OCI-LY1 (cell line): ENCODE data around the gene RNF166.

ENCODE experiments used
- H2AFZ ChIP-seq: fragments of 200-600 bp; sonication (generic), shearing (Covaris generic); 2 replicates; pipeline ENCODE4 v1.6.0; 2014; ENCODE audit warnings: antibody characterized with exemption, mild to moderate bottlenecking, low read length
- H3F3A ChIP-seq: fragments of 200-600 bp; sonication (generic), shearing (Covaris generic); 2 replicates; pipeline ENCODE4 v1.6.0; 2014; ENCODE audit warnings: mild to moderate bottlenecking, antibody characterized with exemption, low read length, moderate library complexity; ENCODE audit not compliant: insufficient read depth
- H3K27ac ChIP-seq: fragments of 200-600 bp; sonication (generic); 2 replicates; pipeline ENCODE4 v1.5.1; 2014; ENCODE audit warnings: low read length, mixed run types, mild to moderate bottlenecking, low read depth; ENCODE audit not compliant: poor library complexity, severe bottlenecking
- H3K27me3 ChIP-seq: fragments of 200-600 bp; sonication (generic); 2 replicates; pipeline ENCODE4 v1.6.0; 2014; ENCODE audit warnings: antibody characterized with exemption, mild to moderate bottlenecking, low read length, moderate library complexity; ENCODE audit not compliant: insufficient read depth
- H3K36me3 ChIP-seq: fragments of 200-600 bp; sonication (generic); 2 replicates; pipeline ENCODE4 v1.6.1; 2014; ENCODE audit warnings: mild to moderate bottlenecking, antibody characterized with exemption, low read length, moderate library complexity, mixed read lengths; ENCODE audit not compliant: insufficient read depth
- H3K4me1 ChIP-seq: fragments of 200-600 bp; sonication (generic); 2 replicates; pipeline ENCODE4 v1.5.1; 2014; ENCODE audit warnings: mild to moderate bottlenecking, low read length, moderate library complexity; ENCODE audit not compliant: insufficient read depth, severe bottlenecking
- H3K4me2 ChIP-seq: fragments of 200-600 bp; sonication (generic), shearing (Covaris generic); 2 replicates; pipeline ENCODE4 v1.6.1; 2014; ENCODE audit warnings: low read length
- H3K4me3 ChIP-seq: fragments of 200-600 bp; sonication (generic); 2 replicates; pipeline ENCODE4 v1.5.1; 2014; ENCODE audit warnings: low read length, low read depth, mild to moderate bottlenecking, mixed read lengths; ENCODE audit not compliant: poor library complexity, severe bottlenecking
- H3K79me2 ChIP-seq: fragments of 200-600 bp; shearing (Covaris generic); 2 replicates; pipeline ENCODE4 v1.6.1; 2016; ENCODE audit warnings: mixed run types, low read length, mixed read lengths; ENCODE audit not compliant: insufficient read depth
- H3K9ac ChIP-seq: fragments of 200-600 bp; sonication (generic), shearing (Covaris generic); 2 replicates; pipeline ENCODE4 v1.6.1; 2014; ENCODE audit warnings: mild to moderate bottlenecking, low read length, mixed read lengths
- H3K9me2 ChIP-seq: fragments of 200-600 bp; sonication (generic), shearing (Covaris generic); 2 replicates; pipeline ENCODE4 v1.6.1; 2014; ENCODE audit warnings: low read depth, mild to moderate bottlenecking, low read length, mixed read lengths
- H3K9me3 ChIP-seq: fragments of 200-600 bp; shearing (Covaris generic); 2 replicates; pipeline ENCODE4 v1.6.1; 2014; ENCODE audit warnings: low read length, mixed read lengths
- H4K20me1 ChIP-seq: fragments of 200-600 bp; sonication (generic), shearing (Covaris generic); 2 replicates; pipeline ENCODE4 v1.6.0; 2016; ENCODE audit warnings: mild to moderate bottlenecking, low read length; ENCODE audit not compliant: insufficient read depth
- CTCF ChIP-seq: fragments of 200-600 bp; sonication (generic), shearing (Covaris generic); IDR thresholded peaks from 2 replicates; pipeline ENCODE4 v1.5.1; 2017; ENCODE audit warnings: mild to moderate bottlenecking, antibody characterized with exemption, low read length, moderate library complexity, mixed read lengths
- EZH2 ChIP-seq: fragments of 200-600 bp; sonication (generic), shearing (Covaris generic); IDR thresholded peaks from 2 replicates; pipeline ENCODE4 v1.8.0; 2017; ENCODE audit warnings: borderline replicate concordance, mixed run types, mild to moderate bottlenecking, antibody characterized with exemption, low read length, moderate library complexity, mixed read lengths

The RNF166 gene

GRCh38 chr16:88735121-88735520 lies 28.9 kb upstream of the RNF166 start:
- no peak overlapping the region for H3K27ac ChIP-seq
- H3F3A ChIP-seq: no peaks in the 10 kb centered on the region
- no peak overlapping the region for H3K9ac ChIP-seq
- no peaks in the 10 kb centered on the region for H3K79me2 ChIP-seq
- peaks cover 5% of the 10 kb centered on the region for H3K27me3 ChIP-seq
- H3K9me2 ChIP-seq: no peaks in the 10 kb centered on the region
- no peaks in the 10 kb centered on the region; the same call in 1 of the 2 replicates for H3K36me3 ChIP-seq
- H3K9me3 ChIP-seq: no peaks in the 10 kb centered on the region
- peaks cover 4% of the 10 kb centered on the region for H3K4me1 ChIP-seq
- no peak overlapping the region for H3K4me2 ChIP-seq
- no peak overlapping the region for H3K4me3 ChIP-seq
- H4K20me1 ChIP-seq: no peaks in the 10 kb centered on the region
- no peak for TF ChIP-seq EZH2
- TF ChIP-seq CTCF: no peak
- no peak overlapping the region for H2AFZ ChIP-seq

GRCh38 chr16:88734361-88734728 lies 28.1 kb upstream of the RNF166 start:
- Histone ChIP-seq H3K36me3 (no peaks in the 10 kb centered on the region; the same call in 1 of the 2 replicates), H3K9me2 (no peaks in the 10 kb centered on the region)
- TF ChIP-seq CTCF (no peak), EZH2 (no peak)

GRCh38 chr16:88733630-88734360 lies 27.6 kb upstream of the RNF166 start:
- Histone ChIP-seq H3K4me1 (peaks cover 4% of the 10 kb centered on the region), H3K27me3 (peaks cover 5% of the 10 kb centered on the region), H3F3A (no peaks in the 10 kb centered on the region), H3K9me2 (no peaks in the 10 kb centered on the region), H3K9me3 (no peaks in the 10 kb centered on the region), H3K27ac (no peak overlapping the region), H3K4me2 (no peak overlapping the region), H3K9ac (no peak overlapping the region), H2AFZ (no peak overlapping the region), H3K79me2 (no peaks in the 10 kb centered on the region), H3K36me3 (no peaks in the 10 kb centered on the region; the same call in 1 of the 2 replicates), H3K4me3 (no peak overlapping the region), H4K20me1 (no peaks in the 10 kb centered on the region)
- TF ChIP-seq EZH2: no peak
- TF ChIP-seq CTCF: no peak

More at GRCh38 chr16:88734361-88734728, 28.1 kb upstream of the RNF166 start:
- H4K20me1 ChIP-seq: no peaks in the 10 kb centered on the region
- peaks cover 4% of the 10 kb centered on the region for H3K4me1 ChIP-seq
- H3K4me3 ChIP-seq: no peak overlapping the region
- H3K27me3 ChIP-seq: peaks cover 5% of the 10 kb centered on the region
- no peaks in the 10 kb centered on the region for H3K9me3 ChIP-seq
- H2AFZ ChIP-seq: no peak overlapping the region
- H3F3A ChIP-seq: no peaks in the 10 kb centered on the region
- no peak overlapping the region for H3K4me2 ChIP-seq
- no peak overlapping the region for H3K27ac ChIP-seq
- no peaks in the 10 kb centered on the region for H3K79me2 ChIP-seq
- H3K9ac ChIP-seq: no peak overlapping the region
